ENCODE results near the gene SENP1.

SENP1 gene

DNA sequence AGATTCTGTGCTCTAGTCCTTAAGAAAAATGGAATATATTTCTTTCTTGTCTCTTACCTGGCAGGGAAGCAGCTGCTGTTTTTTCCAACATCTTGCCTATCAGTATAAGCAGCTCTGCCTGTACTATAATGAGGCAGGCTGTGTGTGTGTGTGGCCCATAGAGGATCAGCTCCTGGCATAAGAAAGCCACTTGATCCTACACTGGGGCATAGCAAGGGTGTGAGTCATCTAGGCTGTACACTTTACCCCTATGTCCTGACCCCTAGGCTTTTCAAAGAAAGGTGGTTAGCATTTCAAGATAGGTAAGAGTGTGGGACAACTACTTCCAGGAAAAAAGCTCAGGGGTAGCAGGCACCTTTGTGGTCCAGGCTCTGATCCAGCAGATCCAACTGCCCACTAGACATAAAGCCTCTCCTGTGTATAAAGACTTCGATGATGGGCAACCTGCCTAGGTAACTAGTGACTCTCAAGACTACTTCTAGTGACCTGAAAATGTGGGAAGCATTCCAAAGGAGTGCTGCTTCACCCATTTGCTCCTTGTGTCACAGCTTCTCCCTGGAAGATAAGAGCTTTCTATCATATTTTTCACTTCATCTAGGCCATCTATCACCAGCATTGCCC is 4.9 kb upstream of the SENP1 start:
- no peak for DNase-seq

DNA sequence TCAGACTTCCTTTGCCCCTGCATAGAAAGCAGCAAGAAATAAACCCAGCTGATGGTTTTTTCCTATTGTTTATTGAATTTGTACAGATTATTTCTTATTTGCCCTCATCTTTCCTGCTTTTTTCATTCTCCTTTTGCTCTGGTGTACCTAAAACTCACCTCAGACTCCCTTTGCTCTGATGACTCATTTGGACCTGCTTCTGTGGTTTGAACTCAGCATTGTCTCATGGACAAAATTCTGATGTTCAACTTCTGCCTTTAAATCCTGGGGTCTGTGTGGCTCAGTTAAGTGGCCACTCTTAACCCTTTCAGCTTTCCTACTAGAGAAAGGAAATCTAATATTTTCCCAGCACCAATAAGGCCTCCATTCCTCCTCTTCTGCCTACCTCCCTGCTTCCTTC is 3.5 kb upstream of the SENP1 start:
- no peak for DNase-seq

DNA sequence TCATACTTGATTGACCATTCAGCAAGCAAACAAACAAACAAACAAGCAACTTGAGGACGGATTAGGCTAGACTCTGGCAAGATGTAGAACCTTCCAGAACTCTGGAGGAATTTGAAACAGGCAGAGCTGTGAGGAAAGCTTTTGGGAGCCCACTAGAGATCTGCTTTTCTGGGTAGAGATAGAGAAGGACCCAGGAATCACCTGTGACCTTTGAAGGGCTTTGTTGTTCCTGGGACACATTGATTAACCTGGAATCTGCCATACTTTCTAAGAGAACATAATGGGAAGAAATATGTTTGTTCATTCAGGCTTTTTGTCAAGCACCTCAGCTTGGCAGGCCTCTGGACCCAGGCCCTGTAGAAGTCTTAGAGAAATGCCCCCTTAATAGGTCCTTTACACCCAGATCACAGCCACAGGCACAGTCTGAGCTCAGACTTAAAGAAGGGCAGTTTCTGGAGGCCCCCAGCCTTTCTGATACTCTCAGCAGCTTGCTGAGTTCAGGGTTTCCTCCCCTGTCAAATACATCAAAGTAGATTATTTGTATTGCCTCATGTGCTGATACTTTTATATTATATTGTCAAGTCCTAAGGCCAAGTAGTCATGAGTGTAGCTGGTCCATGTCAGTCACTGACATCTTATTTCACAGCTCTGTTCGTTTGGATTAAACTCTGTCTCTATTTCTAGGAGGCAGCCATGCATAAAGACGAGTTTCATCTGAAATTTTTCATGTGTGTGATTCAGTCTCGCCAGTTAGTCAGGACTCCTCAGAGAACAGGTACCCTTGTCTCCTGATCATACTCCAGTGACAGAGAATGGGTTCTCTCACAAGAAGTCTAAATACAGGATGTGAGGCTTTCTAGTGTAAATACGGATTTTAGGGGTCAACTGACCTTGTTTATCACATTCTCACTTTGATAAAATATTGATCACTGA is 1.1 kb upstream of the SENP1 start:
- DNase-seq: no peak

DNA sequence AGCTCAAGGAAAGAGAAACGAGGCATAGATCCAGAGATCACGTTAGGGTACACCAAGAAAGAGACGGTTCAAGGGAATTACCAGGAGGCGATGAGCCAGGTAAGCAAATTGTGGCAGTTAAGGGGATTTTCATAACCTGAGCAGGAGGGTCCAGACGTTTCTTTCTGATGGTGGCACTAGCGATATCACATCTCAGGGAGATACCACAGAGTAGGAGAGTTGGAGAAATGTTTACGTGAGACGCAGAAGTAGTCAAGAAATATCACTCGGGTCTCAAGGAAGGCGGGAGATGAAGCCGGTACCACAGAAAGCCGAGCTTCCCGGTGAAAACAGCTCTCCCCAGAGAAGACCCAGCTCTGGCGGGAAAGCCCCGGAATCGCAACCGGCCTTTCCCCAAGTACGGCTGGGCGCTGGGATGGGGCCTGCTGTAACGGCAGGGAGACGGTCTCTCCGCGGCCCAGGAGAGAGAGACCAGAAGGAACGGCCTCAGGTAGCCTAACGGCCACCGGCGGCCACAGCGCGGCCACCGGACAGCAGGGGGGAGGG is 485 bp downstream of the SENP1 start:
- DNase-seq: no peak

DNA sequence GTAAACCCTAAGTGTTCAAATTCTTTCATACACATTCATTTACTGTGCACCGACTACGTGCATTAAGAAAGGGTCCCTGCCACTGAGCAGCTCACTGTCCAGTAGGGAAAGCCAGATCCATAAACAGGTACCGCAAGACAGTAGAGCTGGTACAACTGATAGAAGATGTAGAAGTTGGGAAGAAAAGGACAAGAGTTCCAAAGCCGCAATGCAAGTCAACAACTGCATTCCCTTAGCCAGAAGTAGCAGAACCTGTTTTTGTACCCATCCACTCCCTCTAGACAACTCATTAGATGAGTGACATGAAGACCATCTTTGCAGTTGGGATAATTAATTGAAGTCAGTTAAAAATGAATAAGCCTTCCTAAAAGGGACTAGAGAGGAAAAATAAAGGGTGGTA is 1.3 kb downstream of the SENP1 start:
- no peak for DNase-seq

DNA sequence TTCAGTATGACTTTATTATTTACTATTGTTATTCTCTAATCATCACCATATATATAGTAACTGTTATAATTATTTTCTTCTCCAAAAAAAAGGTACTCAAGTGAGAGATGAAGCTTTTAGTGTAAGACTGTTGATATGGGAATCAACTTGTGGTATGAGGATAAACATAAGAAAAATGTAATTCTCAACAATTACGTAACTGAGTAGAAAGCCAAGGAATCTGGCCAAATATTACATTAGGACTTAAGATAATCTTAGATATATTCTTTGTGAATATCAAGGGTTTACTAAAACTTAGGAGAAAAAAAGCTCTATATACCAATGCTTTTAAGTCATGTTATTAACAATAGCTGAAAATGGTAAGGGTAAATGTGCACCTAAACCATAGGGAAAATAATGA is 13.3 kb downstream of the SENP1 start:
- DNase-seq: no peak

DNA sequence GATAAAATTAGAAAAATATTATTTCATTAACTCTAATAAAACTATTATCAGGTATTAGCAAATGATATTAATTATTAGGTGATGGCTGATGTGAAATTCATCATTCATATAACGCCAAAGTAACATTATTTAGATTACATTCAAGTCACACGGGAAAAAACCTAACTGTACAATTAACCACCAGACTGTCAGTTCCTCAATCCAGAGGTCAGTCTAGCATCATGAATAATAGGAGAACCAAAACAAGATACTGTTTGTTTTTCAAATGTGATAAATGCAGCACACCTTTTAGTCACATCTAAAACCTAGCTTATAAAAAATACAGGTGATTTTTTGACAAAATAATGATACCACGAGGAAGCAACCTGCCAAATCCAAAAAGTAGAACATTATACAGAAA is 19.6 kb downstream of the SENP1 start:
- no peak for DNase-seq

DNA sequence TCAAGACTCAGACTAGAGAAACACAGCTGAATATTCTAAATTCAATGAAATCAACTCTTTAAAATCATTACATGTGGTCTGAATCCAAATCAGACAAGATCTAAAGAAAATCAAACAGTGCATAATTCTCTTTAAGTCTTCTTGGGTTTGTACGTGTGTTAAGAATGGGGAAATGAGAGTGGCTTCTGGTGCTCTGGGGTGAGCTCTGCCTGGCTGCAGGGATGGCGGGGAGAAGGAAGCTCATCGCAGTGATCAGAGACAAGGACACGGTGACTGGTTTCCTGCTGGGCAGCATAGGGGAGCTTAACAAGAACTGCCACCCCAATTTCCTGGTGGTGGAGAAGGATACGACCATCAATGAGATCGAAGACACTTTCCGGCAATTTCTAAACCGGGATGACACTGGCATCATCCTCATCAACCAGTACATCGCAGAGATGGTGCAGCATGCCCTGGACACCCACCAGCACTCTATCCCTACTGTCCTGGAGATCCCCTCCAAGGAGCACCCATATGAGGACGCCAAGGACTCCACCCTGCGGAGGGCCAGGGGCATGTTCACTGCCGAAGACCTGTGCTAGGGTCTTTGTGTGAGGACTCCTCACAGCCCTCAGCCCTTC is 20.9 kb downstream of the SENP1 start:
- no peak for DNase-seq

DNA sequence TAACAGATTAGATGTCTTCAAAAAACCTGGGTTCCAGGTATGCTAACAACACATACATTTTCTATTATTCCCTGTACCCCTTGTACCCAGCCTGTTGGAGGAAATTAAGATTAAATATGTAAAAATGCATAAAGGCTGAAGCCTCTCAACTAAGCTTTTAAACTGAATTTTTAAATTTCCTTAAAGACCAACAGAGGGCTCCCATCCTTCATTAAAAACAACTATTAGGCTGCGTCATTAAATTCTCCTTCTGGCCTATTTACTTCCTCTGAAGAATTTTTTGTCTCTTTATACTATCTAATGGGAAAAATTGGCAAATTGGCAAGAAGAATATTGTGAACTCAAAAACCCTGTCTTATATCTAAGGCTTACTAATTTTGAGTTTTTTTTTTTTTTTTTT is 21.8 kb downstream of the SENP1 start:
- peak; percentile 8 for DNase-seq

DNA sequence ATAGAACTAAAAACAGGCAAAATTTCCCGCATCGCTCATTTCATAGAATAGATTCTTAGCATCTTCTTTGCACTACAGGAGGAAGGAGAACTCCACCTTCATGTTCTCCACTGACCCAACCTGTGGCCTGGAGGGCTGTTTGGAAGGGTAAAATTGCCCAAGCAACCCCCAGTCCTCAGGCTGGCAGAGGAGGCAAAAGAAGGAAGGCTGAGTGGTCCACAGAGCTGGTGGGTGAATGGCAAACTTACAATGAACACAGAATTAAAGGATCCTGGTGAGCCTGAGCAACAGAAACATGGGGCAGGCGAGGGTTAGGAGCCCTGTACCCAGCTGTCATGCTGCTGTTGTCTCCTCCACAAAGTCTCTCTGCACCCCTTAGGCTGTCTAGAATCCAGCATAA is 25.1 kb downstream of the SENP1 start:
- no peak for DNase-seq

DNA sequence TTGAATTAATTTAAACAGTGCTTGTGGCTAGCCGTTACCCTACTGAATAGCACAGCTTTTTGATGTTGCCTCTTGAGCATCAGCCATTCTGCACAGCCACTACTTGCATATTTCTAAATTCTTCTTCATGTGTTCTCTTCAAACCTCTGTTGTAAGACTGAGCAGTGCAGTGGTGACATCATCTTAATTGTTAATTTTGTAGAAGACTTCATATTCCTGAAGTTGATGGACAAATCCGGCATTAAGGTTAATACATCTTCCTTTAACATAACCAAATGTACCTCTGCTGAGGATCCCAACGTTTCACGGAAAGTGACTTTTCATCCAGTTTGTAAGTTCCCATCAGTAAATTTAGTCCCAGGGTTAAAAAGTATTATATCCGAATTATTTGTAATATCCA is 25.6 kb downstream of the SENP1 start:
- DNase-seq: no peak

DNA sequence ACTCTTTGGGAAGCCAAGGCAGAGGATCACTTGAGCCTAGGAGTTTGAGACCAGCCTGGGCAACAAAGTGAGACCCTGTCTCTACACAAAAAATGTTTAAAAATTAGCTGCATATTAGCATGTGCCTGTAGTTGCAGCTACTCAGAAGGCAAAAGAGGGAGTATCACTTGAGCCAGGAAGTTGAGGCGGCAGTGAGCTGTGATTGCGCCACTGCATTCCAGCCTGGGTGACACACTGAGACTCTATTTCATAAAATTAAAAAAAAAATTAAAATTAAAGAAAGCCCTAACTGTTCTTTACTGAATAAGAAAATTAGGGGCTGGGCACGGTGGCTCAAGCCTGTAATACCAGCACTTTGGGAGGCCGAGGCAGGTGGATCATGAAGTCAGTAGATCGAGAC is 27.0 kb downstream of the SENP1 start:
- DNase-seq: no peak

DNA sequence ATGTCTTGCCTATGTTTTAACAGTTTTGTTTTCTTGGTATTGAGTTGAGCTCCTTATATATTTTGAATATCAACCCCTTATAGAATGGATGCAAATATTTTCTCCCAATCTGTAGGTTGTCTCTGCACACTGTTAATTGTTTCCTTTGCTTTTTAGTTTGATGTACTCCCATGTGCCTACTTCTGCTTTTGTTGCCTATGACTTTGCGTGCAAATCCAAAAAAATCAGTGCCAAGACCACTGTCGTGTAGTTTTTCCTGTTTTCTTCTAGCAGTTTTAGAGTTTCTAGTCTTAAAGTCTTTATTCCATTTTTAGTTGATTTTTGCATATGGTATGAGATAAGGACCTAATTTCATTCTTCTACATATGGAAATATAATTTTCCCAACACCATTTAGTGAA is 28.8 kb downstream of the SENP1 start:
- no peak for DNase-seq

DNA sequence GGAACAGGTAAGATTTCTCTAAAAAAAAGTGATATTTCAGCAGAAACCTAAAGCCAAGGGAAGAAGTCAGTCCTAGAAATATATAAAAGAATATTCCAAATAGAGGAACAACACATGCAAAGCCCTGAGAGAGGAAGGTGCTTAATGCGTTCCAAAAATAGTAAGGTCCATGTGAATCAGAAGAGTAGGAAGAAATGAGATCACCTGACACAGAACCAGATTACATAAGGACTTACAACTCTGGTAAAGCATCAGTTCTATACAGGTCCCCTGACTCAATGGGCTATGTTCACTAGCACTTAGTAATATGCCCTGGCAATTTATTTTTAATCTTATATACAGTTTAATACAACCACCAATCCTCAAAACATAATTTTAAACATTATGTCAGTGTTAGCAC is 30.0 kb downstream of the SENP1 start:
- no peak for DNase-seq

DNA sequence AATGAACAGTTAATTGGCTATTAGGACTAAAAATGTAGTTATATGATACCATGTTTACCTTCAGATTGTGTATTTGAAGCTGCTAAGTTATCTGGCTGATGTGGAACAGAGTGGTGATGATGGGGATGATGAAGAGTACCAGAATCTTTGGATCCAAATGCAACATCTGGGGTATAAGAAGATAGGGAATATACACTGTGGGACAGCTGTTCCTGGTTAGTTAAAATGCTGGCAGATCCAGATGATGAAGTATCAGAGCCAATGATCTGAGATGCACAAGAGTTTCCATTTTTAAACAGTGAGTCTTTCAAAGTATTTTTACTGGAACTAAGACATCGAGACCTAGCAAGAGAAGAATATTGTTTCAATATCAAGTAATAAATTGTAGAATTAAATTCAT is 31.6 kb downstream of the SENP1 start:
- DNase-seq: no peak

DNA sequence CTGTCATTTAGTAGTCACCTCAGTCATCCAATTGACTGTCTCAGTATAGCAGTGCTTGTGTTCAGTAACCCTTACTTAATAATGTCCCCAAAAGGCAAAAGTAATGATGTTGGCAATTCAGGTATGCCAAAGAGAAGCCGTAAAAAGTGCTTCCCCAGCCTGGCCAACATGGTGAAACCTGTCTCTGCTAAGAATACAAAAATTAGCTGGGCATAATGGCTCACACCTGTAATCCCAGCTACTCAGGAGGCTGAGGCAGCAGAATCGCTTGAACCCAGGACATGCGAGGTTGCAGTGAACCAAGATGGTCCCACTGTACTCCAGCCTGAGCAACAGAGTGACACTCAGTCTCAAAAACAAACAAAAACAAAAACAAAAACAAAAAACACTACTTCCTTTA is 33.6 kb downstream of the SENP1 start:
- no peak for DNase-seq

DNA sequence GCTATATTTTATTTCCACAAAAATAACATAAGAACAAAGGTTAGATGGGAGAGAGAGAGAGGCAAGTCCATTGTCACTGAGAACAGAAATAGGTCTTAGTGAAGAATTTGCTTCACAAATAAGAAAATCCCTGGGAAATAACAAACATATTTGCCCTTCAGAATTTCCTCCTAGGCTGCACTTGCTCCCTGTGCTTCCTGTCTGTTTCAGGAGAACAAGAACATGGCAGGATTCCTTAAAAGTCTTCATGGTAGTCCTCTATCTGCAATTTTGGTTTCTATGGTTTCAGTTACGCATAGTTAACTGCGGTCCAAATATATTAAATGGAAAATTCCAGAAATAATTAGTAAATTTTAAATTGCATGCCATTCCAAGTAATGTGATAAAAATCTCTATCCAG is 34.1 kb downstream of the SENP1 start:
- no peak for DNase-seq

DNA sequence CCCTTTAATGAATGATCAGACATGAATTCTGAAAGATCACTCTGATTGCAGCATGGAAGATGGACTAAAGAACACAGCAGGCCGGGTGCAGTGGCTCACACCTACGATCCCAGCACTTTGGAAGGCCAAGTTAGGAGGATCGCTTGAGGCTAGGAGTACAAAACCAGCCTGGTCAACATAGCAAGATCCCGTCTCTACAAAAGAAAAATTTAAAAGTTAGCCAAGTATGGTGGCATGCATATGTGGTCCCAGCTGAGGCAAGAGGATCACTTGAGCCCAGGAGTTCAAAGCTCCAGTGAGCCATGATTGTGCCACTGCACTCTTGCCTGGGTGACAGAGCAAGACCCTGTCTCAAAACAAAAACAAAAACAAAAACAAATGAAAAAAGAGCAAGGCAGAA is 35.1 kb downstream of the SENP1 start:
- DNase-seq: no peak

DNA sequence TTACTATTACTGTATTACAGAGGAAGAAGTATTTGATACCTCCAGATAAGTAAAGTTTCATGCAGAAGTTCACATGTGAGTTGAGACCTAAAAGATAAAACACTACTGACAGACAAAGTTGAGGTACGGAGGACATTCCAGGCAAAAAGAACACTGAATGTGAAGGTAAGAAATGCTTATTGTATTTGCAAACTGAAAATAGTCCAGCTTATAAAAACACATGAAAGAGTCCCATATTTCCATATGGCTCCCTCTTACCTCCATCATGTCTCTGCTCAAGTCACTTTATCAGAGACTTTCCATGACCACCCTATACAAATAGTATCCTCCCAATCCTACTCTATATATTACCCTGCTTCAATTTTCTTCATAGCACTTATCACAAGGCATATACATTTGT is 35.8 kb downstream of the SENP1 start:
- DNase-seq: no peak

DNA sequence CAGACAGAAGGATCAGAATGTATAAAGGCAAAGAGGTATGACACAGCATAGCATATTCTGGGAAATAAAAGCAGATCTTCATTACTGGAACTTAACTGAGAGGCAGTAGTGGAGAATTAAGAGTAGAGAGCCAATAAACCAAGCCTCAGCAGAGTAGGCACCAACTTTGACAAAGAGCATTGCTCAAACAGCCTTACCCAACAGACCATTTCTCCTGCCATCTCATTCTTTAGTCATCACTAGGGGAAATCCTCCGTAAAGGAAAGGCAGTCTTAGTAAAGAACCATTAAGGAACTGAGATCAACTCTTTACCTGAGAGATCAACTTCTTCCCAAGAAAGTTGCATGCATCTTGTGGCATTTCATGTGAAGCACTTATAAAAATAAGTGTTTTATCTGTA is 36.6 kb downstream of the SENP1 start:
- DNase-seq: no peak

DNA sequence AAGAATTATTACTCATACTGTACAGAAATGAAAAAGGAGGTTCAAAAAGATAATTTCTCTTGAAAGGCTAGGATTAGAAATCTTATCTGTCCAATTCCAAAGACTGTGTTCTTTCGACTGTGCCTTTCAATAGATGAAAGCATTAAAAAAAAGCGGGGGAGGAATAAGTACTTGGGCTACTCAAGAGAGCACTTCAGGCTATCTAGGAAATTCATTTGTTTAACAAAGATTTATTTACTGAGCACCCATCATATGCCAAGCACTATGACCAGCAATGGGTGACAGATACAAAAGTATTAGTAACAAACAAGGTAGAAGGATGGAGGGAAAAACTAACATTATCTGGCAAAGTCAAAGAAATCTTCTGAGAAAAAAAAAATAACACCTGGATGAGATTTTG is 37.4 kb downstream of the SENP1 start:
- no peak for DNase-seq

DNA sequence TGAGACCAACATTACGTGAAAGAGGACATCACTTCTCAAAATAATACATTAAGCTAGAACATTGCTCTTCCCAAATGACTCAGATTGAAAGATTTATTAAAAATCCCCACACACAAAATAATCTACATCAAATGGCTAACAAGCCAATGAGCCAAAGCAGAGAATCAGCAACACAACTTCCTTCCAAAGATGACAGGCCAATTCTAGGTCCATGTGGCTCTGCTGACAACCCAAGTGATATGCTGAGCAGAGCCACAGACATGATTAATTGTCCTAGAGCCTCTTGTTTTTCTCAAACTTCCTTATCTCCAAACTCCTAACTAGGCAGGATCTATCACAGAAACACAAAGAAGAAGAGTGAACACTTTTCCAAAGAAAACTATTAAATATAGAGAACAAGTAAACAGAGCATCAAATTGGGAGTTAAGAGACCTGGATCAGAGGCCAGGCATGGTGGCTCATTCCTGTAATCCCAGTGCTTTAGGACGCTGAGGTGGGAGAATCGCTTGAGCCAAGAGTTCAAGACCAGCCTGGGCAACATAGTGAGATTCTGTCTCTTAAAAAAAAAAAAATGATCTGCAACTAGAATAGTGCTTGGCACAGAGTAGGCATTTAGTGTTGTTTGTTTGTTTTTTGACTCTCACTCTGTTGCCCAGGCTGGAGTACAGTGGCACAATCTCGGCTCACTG is 38.5 kb downstream of the SENP1 start:
- DNase-seq: no peak

DNA sequence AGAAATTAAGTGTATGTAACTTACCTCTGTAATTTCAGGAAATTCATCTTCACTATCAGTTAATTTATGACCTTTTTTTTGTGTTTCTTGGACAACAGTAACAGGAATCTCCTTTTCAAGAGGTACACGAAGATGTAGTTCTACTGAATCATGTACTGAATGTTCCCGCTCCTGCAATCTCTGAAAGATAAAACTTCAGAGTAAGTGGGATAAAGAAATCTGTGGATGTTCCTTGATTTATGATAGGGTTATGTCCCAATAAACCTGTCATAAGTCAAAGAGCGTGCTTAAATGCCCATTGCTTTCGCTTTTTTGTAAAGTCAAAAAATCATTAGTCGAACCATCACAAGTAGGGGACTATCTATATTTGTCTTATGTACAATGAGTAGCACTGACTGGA is 40.8 kb downstream of the SENP1 start:
- DNase-seq: no peak

Measured in NCI-H1694 treated with DMSO at 0.1 percent for 48 hours (cell line).